Measurements from ENCODE around the gene HOXB6.
A peak's percentile ranks its signal among the peaks of the same experiment; 100 is the strongest.

The HOXB6 gene

DNA sequence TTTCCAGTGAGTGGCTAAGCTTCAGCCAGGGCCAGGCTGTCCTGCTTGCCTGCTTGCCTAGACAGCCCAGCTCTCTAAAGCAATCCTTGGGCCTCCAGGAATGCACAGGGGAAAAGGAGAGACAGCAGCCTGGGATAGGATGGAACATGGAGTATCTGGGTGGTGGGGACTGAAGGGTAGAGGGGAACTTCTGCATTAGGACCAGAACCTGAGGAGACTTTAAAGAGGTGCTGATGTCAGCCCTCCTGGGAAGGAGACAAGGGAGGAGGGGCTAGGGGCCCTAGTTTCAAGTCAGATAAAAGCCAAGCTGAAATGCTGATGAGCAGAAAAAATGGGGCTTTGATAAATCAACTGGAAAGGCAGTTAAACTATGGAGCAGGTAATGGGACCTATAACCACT is 4.2 kb upstream of the HOXB6 start:
- no peak for DNase-seq

DNA sequence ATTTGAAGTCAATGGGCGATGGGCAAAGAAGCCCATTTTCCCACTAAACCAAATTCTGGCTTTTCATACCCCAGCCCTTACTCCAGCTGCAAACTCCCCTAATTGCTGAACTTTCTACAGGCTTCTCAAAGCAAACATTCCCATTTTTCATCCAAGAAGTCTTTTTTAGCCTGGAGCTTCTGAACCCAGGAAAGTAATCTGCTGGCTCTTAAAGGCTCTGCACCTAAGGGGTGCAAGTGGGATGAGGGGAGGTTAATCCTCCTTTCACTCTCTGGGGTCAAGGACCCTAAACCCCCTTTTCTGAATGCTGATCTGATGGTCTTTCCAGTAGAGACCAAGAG is 3.7 kb upstream of the HOXB6 start:
- DNase-seq: no peak

GRCh38 chr17:48606892-48607614 is 2.3 kb upstream of the HOXB6 start:
- no peak for DNase-seq

DNA sequence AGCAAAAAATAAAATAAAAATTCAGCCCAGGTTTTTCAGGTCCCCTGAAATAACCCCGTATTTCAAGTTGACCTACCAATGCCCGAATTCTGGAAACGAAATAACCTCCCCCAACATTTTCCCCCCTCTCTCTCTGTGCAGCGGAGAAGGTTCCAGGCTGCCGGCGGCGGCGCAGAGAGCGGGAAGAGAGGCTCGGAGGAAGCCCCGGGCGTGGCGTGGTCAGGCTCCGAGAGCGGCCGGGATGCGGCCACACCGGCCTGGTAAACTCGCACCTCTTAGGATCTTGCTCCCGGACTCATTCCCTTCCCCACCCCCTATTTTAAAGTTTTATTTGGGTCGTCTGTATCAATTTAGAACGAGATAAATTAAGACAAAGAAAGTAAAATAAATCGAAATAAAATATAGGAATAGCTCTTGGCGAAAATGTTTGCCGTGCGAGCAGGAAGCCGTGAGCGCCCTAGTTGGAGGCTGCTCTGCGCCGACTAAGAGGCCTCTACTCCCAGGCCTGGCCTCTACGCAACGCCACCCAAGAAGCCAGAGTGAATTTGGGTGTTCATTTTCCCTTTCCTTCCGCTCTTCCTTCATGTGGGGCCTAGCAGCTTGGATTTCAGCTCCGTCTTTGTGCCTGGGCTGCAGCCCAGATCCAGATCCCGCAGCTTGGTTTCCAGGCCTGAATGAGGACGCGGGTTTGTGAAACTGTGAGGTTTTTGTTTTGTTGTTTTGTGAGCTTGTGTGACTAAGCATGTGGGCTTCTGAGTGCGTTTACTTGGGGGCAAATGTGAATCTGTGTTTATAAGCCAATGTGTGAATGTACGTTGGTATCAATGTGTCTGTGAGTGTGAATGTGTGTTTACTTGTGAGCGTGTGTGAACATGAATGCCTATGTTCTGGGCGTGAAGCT is 1.5 kb upstream of the HOXB6 start:
- DNase-seq: no peak

- no peak for DNase-seq
These were observed 678 bp upstream of the HOXB6 start for GRCh38 chr17:48605409-48605919.

DNA sequence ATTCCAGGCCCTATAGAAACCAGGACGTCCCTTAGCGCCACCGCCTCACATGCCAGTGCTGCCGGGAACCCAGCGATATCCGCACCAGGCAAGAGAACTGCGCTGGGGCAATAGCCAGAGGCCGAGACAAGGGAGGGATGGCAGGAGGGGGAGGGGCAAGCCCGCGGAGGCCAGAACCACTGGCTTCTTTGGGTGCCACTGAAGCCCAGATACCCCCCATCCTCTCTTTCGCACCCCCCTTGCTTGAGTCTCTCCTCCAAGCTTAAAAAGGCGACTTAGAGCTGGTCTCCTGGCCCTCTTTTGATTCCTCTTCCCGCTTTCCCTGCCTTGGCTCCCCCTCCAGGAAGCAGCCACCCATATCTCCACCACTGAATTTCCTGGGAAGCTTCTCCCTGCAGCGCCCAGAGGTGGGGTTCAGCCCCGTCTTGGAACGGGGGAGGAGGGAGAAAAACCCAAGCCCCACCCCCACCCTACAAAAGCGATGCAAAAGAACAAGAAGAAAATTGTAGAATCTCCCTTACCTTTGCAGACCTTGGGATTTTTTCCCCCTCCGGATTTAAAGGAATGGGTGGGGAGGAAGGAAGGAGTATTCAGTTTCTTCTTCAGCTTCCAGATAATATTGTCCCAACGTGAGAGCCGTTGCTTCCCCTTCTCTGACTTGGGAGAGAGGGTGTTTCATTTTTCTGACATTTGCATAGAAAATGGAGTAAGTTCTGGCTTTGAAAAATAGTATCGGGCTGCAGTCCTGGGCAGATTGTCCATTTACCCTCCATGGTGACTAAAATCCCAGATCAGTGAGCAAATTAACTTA is 622 bp downstream of the HOXB6 start:
- no peak for DNase-seq

DNA sequence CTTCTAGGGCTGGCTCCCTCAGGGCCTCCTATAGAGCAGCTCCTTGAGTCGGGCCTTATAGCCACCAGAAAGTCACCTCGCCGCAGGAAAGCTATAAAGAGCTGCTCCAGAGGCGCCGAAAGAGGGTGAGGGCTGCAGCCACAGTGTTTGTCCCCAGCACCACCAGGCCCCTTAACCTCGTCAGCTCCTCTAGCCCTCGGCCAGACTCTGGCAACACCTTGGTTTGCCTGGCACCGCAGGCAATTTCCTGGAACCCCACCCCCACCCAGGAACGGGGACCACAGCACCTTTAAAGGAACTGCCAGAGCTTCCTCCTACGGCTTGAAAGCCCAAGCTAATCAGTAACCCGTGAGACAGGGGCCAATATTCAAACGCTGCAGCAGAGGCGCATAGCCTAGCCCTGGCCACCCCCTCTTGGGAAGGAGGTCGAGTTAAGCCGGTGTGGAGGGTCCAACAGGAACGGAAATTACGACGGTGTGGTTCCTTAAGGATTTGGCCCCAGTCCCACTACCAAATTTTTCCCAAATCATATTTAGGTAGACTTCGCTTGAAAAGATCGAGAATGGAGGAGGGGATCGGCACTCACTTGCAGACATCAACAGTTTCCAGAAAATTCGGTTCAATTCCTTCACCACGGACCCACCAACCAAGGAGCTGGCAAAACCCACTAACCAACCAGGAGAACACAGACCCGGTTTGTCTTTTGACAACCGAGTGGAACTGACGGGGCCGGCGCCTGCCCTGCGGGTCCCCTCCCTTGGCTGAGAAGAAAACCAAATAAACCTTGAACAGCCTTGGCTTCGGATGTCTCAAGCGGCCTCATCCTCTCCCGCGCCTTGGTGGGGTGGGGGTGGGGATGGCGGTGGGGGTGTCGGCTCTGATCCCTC is 3.0 kb downstream of the HOXB6 start:
- DNase-seq: no peak

DNA sequence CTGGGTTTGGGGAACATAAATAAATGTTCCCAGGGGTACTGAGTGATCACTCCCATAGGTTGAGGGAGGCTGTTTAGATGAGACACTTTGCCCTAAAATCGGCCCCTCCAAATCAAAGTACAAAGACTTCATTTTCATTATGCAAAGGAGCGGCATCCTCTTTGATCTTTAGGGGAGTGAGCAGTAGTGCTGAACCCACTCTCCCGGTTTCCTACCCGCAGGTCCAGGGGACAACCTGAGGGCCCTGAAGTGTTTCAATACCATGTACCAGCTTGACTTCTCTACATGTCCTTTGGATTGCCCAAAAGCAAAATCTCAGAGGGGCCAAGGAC is 3.6 kb downstream of the HOXB6 start:
- no peak for DNase-seq

DNA sequence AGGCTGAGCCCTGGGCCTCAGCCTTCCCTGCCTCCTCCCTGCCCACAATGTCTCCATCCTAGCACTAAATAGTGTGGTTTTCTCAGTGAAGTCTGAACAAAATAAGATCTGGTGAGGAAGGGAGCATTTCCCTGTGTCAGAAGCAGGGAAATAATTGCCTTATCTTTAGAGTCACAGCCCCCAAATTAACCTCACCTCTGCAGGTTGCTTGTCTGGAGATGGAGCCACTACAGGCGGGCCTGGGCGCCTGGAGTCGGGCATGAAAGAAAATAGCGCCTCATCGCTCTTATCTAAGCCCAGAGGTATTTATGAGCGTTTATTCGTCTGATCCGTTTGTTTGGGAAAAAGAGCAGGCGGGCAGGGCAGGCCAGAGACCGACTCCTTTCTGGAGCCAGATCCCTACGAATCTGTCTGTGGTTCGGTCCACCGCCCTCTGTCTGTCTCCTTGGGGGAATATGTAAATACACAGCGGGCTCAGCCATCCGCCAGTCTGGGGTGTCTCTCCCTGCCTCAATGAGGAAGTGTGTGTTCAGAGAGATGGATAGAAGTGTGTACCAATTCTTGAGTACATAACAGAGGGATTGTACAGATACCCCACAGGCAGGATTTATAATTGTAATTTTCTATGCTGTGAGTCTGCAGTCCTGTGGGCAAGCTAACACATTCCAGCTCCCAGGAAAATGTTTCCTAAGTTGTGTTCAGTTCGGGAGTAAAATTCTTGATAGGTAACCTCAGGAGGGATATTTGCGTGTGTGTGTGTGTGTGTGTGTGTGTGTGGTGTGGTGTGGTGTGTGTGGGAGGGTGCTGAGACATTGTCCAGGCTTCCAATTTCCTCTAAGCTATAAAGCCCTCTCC is 4.3 kb downstream of the HOXB6 start:
- no peak for DNase-seq

- no peak for DNase-seq
These were observed 5.4 kb downstream of the HOXB6 start for GRCh38 chr17:48599354-48599753.

DNA sequence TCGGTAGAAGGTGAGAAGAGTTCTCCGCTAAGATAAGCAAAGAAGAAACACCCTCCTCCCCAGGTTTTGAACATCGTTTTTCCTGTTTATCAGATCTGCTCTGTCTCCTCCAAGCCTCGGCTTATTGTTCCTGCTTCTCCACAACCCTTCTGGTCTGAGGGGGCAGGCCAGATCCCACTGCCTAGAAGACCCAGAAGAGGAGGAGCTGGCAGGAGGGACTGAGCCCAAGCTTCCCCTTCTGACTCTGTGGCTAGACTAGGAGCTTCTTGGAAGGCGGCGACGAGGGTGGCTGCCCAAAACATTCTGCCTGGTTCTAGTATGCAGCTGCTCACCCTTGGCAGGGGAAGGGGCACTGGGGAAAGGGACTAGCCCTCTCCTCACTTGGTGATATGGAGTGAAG is 6.0 kb downstream of the HOXB6 start:
- no peak for DNase-seq

GRCh38 chr17:48597778-48598631 is 6.8 kb downstream of the HOXB6 start:
- peak in 1 of 2 donors; percentile 51 for DNase-seq

GRCh38 chr17:48597528-48597777 is 7.3 kb downstream of the HOXB6 start:
- DNase-seq: no peak

DNA sequence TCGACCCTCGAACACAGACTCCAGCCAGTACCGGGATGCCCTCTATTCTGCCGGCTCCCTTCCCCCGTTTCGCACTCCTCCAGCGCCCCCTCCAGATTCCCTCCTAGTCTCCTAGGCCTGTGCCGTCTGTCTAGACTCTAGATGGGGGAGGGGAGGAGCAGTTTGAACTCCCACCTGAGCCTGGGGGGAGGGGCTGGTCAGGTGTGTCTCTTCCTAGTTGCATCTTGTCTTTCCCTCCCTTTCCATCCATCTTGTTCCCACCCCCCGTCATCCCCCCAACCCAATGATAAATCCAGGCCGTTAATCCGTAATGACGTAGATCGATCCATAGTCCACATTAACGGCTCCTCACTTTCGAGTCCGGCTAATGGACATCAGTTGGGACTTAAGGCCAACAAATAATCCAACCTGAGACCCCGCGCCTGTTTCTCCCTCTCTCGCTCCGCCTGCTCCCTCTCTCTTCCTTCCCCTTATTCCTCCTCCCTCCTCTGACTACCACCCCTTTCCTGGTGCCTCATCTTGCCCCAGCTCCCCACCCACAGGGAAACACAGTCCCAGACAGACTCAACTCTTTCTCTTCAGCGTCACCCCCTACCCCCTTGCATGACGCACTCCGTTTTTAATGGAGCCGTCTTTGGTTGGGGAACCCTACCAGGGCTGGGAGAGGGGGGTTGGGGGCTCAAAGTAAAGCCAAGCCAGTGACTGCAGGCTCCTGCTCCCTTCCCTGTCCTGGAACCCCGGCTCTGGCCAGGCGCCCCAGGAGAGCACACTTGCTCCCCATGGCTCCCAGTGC is 7.9 kb downstream of the HOXB6 start:
- DNase-seq: no peak

GRCh38 chr17:48596000-48596734 is 8.6 kb downstream of the HOXB6 start:
- DNase-seq: peak in 1 of 2 donors; percentile 61

- DNase-seq: no peak
These were observed 9.3 kb downstream of the HOXB6 start for GRCh38 chr17:48595278-48595999.

GRCh38 chr17:48594538-48595277 is 10.1 kb downstream of the HOXB6 start:
- DNase-seq: no peak

Measured in stimulated activated CD4-positive, alpha-beta T cell treated with anti-CD3 and anti-CD28 coated beads, Interleukin-2, amount 100 ng/mL, for 24 hours (primary cell).